Measurements from ENCODE around the gene FYN. TPM values are rescaled to one million over a fixed set of nuclear protein-coding genes. Genes with fewer than 3 reads are reported as not detected.

FYN gene
- total RNA-seq, 1 experiment from 2014 or later: 7.2 TPM

GRCh38 chr6:111793711-111794111 lies 79.5 kb downstream of the FYN start:
- no peaks in the 10 kb centered on the region for H3K36me3 ChIP-seq (ENCODE audit: control insufficient read depth, insufficient read depth, low read length)
- no peak overlapping the region for H3K27ac Mint-ChIP-seq (ENCODE audit: unreplicated experiment)
- DNase-seq: no peak
- intact Hi-C loops (cut with micrococcal nuclease; ENCODE audit: unreplicated experiment): no loop called here
- TF ChIP-seq, protein P1, sequence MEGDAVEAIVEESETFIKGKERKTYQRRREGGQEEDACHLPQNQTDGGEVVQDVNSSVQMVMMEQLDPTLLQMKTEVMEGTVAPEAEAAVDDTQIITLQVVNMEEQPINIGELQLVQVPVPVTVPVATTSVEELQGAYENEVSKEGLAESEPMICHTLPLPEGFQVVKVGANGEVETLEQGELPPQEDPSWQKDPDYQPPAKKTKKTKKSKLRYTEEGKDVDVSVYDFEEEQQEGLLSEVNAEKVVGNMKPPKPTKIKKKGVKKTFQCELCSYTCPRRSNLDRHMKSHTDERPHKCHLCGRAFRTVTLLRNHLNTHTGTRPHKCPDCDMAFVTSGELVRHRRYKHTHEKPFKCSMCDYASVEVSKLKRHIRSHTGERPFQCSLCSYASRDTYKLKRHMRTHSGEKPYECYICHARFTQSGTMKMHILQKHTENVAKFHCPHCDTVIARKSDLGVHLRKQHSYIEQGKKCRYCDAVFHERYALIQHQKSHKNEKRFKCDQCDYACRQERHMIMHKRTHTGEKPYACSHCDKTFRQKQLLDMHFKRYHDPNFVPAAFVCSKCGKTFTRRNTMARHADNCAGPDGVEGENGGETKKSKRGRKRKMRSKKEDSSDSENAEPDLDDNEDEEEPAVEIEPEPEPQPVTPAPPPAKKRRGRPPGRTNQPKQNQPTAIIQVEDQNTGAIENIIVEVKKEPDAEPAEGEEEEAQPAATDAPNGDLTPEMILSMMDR (IDR thresholded peaks at IDR 0.05; ENCODE audit: insufficient read depth in 1 of 2, low read depth in 1 of 2, low read length in 1 of 2, severe bottlenecking in 1 of 2, unreplicated experiment in 1 of 2): no peak
- no peak overlapping the region for H3K4me3 ChIP-seq (ENCODE audit: low read depth, low read length)
- no peaks in the 10 kb centered on the region for H3K4me1 Mint-ChIP-seq (ENCODE audit: low read depth, unreplicated experiment)
- ChIA-PET CTCF (no interaction called here), POLR2A (no interaction called here)
- H3K36me3 Mint-ChIP-seq (ENCODE audit: insufficient read depth, unreplicated experiment): no peaks in the 10 kb centered on the region
- H3K4me1 ChIP-seq: no peaks in the 10 kb centered on the region
- no TSS peak for BruUV-seq (replicated peaks)
- H3K9me3 ChIP-seq: no peaks in the 10 kb centered on the region
- H3K9me3 Mint-ChIP-seq (ENCODE audit: unreplicated experiment): no peaks in the 10 kb centered on the region
- no peak overlapping the region for H3K4me3 Mint-ChIP-seq (ENCODE audit: unreplicated experiment)
- H3K27me3 Mint-ChIP-seq (ENCODE audit: insufficient read depth, unreplicated experiment): no peaks in the 10 kb centered on the region
- H3K27me3 ChIP-seq (replicated peaks; ENCODE audit: control insufficient read depth, insufficient read depth, low read length): no peaks in the 10 kb centered on the region

DNA sequence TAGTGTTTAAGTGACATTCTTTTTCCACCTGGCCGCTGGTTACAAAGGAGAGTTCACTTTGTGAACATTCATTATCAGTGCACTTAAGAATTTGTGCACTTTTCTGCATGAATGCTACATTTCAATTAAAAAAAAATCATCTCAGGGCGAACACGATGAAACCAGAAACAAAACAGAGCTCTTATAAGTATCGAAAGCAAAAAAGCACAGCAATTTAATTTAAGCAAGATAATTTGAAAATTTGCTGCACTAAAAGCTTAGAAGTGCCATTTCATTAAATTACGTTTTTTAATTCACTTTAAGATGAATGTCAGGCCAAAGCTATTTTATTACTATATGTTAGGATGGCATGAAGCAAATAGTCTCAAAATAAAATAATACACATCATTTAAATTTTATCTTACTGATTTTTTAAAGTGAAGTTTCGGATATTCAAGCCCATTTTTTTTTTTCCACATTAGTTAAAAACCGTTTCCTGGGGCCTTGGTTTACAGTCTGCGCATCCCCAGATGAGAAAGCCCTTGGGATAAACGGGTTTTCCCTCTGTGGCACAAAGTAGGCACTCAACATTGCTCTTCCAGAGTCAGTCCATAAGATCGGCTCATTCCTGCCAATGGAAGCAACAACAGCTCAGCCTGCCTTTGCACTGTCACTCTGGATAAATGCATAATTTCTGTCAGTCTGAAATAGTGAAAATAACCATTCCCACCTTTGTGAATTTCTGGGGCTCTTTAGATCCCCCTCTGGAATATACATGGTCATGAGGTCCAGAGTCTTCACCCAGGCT lies 80.1 kb downstream of the FYN start:
- POLR2A ChIA-PET: no interaction called here
- H3K4me1 Mint-ChIP-seq (ENCODE audit: low read depth, unreplicated experiment): no peaks in the 10 kb centered on the region
- BruUV-seq (replicated peaks): no TSS peak
- TF ChIP-seq, protein P1 (IDR thresholded peaks at IDR 0.05; ENCODE audit: insufficient read depth in 1 of 2, low read depth in 1 of 2, low read length in 1 of 2, severe bottlenecking in 1 of 2, unreplicated experiment in 1 of 2): no peak
- Histone ChIP-seq H3K4me1 (no peaks in the 10 kb centered on the region), H3K36me3 (ENCODE audit: control insufficient read depth, insufficient read depth, low read length) (no peaks in the 10 kb centered on the region), H3K4me3 (ENCODE audit: low read depth, low read length) (no peak overlapping the region), H3K9me3 (no peaks in the 10 kb centered on the region), H3K27me3 (replicated peaks; ENCODE audit: control insufficient read depth, insufficient read depth, low read length) (no peaks in the 10 kb centered on the region)
- no peaks in the 10 kb centered on the region for H3K27me3 Mint-ChIP-seq (ENCODE audit: insufficient read depth, unreplicated experiment)
- no peak overlapping the region for H3K27ac Mint-ChIP-seq (ENCODE audit: unreplicated experiment)
- H3K9me3 Mint-ChIP-seq (ENCODE audit: unreplicated experiment): no peaks in the 10 kb centered on the region
- no peak for DNase-seq
- CTCF ChIA-PET: no interaction called here
- H3K4me3 Mint-ChIP-seq (ENCODE audit: unreplicated experiment): no peak overlapping the region
- H3K36me3 Mint-ChIP-seq (ENCODE audit: insufficient read depth, unreplicated experiment): no peaks in the 10 kb centered on the region
- intact Hi-C loops (cut with micrococcal nuclease; ENCODE audit: unreplicated experiment): no loop called here

DNA sequence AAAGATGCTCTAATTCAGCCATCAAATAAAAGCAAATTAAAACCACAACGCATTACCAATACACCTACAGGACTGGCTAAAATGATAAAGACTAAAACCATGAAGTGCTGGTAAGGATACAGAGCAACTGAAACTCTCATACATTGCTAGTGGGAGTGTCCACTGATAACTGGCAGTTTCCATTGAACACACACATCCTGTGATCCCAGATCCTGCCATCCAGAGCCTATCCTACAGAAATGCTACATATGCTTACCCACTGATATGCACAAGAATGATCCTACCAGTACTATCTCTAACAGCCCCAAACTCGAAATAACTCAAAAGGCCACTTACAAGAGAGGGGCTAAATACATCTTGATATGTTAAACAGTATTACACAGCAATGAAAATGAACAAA lies 81.0 kb downstream of the FYN start:
- H3K4me3 ChIP-seq (ENCODE audit: low read depth, low read length): no peak overlapping the region
- Mint-ChIP-seq H3K4me1 (ENCODE audit: low read depth, unreplicated experiment) (no peaks in the 10 kb centered on the region), H3K4me3 (ENCODE audit: unreplicated experiment) (no peak overlapping the region), H3K27ac (ENCODE audit: unreplicated experiment) (no peak overlapping the region), H3K9me3 (ENCODE audit: unreplicated experiment) (no peaks in the 10 kb centered on the region), H3K27me3 (ENCODE audit: insufficient read depth, unreplicated experiment) (no peaks in the 10 kb centered on the region), H3K36me3 (ENCODE audit: insufficient read depth, unreplicated experiment) (no peaks in the 10 kb centered on the region)
- intact Hi-C loops (cut with micrococcal nuclease; ENCODE audit: unreplicated experiment): no loop called here
- no peaks in the 10 kb centered on the region for H3K4me1 ChIP-seq
- no peaks in the 10 kb centered on the region for H3K9me3 ChIP-seq
- ChIA-PET CTCF (no interaction called here), POLR2A (no interaction called here)
- no peaks in the 10 kb centered on the region for H3K36me3 ChIP-seq (ENCODE audit: control insufficient read depth, insufficient read depth, low read length)
- TF ChIP-seq, protein P1 (IDR thresholded peaks at IDR 0.05; ENCODE audit: insufficient read depth in 1 of 2, low read depth in 1 of 2, low read length in 1 of 2, severe bottlenecking in 1 of 2, unreplicated experiment in 1 of 2): no peak
- no peak for DNase-seq
- no TSS peak for BruUV-seq (replicated peaks)
- H3K27me3 ChIP-seq (replicated peaks; ENCODE audit: control insufficient read depth, insufficient read depth, low read length): no peaks in the 10 kb centered on the region
